HG03342 (cell line): ENCODE data around the gene LSM7.
"Not testable (repeated sequence)": the region's sequence is repeated elsewhere in the genome, so short reads cannot be mapped to it uniquely, and the experiment has no call there.

Experiments
- ATAC-seq: cut with Tn5 transposase; IDR thresholded peaks from one replicate; pipeline ENCODE4 v1.9.1; 2021; ENCODE audit warnings: mild to moderate bottlenecking, moderate library complexity; ENCODE audit not compliant: unreplicated experiment

Gene LSM7

DNA sequence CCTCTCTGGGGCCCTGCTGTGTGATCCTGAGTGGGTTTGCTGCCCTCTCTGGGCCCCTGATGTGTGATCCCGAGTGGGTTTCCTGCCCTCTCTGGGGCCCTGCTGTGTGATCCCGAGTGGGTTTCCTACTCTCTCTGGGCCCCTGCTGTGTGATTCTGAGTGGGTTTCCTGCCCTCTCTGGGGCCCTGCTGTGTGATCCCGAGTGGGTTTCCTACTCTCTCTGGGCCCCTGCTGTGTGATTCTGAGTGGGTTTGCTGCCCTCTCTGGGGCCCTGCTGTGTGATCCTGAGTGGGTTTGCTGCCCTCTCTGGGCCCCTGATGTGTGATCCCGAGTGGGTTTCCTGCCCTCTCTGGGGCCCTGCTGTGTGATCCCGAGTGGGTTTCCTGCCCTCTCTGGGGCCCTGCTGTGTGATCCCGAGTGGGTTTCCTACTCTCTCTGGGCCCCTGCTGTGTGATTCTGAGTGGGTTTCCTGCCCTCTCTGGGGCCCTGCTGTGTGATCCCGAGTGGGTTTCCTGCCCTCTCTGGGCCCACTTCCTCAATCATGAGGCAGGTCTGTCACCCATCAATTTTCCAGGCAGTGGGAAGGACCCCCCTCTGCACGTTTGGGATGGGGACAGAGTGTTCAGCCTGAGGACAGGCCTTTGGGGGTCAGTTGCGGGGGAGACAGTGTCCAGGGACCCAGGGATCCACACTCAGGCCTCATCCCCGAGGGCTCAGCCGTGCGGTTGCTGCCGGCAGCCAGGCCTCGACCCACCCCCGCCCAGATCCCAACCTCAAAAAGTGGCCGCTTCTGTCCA is 46.9 kb downstream of the LSM7 start:
- not testable (repeated sequence) for ATAC-seq

DNA sequence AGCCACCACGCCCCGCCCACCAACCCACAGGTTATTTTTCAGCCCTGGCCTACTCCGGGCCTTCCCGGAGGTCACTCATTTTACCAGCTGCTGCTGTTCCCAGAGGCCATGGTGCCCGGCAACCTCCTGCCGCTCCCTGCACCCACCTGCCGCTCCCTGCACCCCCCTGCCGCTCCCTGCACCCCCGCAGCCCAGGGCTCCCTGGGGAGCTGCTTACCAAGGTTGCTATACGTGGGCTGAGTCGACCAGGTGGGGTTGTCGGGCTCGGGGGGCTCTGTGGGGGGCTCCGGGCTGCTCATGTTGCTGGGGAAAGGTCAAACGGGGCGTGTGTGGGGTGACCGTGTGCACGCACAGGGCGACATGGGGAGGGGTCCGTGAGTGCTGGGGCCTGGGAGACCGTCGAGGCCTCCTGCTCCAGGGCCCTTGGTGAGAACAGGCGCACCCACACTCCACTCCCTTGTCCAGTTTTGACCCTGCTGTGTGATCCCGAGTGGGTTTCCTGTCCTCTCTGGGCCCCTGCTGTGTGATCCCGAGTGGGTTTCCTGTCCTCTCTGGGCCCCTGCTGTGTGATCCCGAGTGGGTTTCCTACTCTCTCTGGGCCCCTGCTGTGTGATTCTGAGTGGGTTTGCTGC is 47.6 kb downstream of the LSM7 start:
- no peak for ATAC-seq

DNA sequence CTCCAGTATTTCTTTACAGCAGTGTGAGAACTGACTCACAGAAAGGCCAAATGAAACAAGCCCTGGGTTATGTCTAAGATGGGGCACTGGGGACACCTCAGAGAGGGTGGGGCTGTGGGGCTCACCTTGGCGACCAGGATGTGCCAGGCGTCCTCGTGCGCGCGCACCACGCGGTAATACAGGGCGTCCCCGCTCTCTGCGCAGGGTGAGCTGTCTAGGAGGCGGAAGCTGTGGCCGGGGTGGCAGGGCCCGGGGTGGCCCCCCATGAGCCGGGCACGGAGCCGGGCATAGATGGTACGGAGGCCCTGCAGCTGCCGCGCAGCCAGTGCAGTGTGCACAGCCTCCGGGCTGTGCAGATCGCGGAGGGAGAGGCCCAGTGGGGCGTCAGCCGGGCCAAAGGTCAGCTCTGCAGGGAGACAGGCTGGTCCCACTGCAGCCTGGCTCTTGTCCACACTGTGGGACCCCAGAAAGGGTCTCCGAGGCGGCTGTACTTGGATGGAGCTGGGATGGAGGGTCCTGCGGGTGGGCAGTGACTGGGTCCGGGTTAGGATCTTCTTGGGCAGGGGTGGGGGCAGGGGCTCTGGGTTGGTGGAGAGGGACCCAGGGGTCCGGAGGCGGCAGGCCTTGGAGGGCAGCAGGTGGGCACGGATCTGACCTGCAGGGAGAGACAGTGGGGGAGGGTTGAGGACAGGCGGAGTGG is 49.8 kb downstream of the LSM7 start:
- no peak for ATAC-seq

DNA sequence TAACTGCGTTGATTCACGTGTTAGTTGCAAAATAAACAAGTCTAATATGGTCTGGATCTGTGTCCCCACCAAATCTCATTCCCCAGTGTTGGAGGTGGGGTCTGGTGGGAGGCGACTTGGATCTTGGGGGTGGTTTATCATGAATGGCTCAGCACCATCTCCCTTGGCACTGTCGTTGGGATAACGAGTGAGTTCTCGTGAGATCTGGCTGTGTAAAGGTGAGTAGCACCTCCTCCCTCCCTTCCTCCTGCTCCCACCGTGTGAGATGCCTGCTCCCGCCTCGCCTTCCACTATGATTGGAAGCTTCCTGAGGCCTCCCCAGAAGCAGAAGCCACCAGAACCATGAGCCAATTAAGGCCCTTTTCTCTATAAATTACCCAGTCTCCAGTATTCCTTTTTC is 51.2 kb downstream of the LSM7 start:
- no peak for ATAC-seq

DNA sequence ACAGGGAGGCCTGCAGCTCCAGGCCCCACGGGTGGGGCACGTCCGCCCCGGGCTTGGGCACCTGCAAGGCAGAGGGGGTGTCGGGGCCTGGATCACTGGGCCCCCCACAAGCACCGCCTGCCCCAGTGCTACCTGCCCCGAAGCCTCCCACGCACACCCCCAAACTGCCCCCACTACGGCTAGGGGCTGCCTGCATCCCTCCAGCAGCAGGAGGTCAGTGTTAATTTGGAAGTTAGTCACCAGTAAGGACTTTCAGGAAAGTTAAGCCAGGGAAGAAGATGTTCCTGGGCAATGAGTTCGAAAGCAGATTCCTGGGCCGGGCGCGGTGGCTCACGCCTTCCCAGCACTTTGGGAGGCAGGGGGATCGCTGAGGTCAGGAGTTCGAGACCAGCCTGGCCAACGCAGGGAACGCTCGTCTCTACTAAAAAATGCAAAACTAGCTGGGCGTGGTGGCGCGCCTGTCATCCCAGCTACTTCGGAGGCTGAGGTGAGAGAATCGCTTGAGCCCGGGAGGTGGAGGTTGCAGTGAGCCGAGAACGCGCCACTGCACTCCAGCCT is 51.9 kb downstream of the LSM7 start:
- ATAC-seq: no peak

DNA sequence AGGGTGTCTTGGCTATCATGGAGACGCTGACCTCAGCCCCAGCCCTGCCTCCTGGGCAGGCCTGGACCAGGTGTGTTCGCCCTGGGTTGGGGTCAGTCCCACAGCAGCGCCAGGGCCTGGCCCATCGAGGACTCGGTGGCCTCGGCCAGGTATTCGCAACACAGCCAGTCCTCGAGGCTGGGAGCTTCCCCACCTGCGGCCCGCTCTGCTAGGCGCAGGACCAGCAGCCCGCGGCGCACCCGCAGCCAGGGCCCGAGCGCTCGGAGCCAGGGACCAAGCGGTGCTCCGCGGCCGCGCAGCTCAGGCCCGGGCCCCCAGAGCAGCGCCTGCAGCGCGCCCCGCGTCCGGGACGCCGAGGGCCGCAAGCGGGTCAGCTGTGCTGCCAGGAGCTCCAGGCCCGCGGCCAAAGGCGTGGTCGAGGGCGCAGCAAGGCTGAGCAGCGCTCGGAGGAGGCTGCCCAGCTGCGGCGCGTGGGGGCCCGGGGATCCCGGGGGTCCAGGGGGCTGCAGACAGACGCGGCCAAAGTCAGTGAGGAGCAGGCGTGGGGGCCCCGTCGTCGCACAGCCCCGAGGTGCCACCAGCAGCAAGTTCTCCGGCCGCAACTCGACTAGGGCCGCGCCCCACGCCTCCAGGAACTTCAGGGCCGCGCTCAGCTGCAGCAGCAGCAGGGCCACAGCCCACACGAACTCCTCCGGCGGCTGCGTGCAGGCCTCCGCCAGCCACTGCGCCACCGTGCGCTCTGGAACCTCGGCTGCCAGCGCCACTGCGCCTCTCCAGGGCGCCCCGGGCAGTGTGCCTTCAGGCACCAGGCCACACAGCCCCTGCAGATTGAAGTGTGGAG is 52.6 kb downstream of the LSM7 start:
- ATAC-seq: no peak

DNA sequence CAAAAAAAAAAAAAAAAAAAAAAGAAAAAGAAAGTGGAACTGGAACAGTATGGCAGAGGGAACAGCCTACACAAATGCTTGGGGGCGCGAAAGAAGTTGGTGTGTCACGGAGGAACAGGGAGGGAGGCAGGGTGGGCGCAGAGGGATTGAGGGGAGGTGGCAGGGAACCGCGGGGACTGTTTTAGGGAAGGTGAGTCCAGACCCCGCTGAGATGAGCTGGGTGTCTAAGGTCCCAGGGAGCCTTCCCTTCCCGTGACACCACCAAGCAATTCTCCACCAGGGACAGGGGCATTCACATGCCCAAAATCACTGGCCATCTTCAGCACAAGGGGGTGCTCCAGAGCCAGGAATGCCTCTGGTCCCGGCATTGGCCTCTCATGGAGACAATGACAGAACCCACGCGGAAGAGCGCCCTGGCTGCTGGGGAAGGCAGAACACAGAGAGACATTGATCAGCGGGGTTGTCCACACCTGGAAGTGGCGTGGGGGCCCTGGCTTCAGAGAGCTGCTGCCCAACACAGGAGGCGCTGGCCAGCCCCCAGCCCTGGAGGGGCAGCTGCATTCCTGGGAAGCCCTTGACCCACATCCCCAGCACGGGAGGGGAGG is 53.4 kb downstream of the LSM7 start:
- ATAC-seq: no peak

DNA sequence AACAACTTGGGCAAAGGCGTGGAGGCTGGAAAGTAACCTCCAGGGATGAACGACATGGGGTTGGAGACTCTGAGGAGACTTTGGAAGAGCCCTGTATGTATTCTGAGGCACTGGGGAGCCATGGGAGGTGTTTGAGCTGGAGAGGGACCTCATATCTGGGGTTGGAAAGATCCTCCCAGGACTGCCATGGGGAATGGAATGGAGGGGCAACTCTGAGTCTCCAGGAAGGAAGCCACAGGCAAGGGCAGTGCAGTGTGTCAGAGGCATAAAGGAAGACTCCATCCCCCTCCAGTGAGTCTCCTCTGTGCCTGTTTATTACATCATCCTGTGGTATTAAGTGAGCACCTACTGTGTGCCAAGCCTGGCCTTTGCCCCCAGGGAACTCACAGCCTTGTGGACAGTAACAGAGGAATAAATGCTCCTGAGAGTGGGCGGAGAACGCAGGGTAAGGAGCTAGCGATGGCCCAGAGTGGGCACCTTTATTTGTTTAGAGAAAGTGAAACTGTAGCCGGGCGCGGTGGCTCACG is 54.1 kb downstream of the LSM7 start:
- no peak for ATAC-seq

DNA sequence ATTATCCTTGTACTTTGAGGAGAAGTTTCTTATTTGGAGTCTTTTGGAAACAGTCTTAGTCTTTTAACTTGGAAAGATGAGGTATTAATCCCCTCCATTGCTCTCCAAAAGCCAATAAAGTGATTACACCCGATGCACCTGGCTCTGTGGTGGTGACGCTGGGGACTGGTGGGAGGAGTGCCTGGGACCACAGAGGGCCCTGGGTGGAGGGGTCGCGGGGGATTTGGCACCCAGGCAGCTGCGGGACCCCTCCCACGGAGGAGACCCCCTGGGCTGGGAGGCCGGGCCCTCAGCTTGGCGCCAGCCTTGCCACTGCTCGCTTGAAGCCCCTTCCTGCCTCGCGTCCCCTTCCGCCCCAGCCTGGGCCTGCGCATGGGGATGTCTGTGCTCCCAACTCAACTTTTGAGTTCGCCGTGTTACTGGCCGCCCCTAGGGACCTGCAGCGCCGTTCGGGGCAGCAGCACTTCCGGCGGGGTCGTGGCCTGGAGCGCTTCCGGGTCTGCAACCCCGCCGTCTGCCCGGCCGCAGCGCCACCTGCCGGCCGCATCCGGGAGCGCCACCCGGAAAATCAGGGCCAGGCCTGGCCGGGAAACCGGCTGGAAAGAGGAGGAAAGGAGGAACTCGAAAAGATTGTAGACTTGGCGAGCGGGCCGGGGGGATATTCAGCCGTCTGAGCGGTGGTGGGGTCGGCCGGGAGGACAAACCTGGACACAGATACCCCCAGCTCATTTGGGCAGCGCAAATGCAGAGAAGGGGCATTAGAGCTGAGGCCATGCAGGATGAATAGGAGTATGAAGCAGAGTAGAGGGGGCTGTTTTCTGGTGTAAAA is 54.8 kb downstream of the LSM7 start:
- ATAC-seq: peak; percentile 37
